ENCODE measurements around the gene ARL8B.

DNA sequence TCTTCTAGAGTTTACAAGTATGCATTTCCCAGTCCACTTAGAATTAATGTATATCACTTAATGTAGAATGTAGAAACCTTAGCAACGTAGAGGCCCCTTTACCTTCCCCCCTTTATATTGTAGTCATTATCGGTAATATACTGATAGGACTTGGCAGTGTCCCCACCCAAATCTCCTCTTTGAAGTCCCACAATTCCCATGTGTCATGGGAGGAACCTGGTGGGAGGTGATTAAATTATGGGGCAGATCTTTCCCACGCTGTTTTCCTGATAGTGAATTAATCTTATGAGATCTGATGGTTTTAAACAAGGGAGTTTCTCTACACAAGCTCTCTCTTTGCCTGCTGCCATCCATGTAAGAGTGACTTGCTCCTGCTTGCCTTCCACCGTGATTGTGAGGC, 31.0 kb downstream of the ARL8B start:
- TF ChIP-seq, protein P1, sequence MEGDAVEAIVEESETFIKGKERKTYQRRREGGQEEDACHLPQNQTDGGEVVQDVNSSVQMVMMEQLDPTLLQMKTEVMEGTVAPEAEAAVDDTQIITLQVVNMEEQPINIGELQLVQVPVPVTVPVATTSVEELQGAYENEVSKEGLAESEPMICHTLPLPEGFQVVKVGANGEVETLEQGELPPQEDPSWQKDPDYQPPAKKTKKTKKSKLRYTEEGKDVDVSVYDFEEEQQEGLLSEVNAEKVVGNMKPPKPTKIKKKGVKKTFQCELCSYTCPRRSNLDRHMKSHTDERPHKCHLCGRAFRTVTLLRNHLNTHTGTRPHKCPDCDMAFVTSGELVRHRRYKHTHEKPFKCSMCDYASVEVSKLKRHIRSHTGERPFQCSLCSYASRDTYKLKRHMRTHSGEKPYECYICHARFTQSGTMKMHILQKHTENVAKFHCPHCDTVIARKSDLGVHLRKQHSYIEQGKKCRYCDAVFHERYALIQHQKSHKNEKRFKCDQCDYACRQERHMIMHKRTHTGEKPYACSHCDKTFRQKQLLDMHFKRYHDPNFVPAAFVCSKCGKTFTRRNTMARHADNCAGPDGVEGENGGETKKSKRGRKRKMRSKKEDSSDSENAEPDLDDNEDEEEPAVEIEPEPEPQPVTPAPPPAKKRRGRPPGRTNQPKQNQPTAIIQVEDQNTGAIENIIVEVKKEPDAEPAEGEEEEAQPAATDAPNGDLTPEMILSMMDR (IDR thresholded peaks at IDR 0.05) = no peak
- TF ChIP-seq EZH2 (IDR thresholded peaks at IDR 0.05; ENCODE audit: borderline replicate concordance, insufficient read depth, low read depth, low read length, poor library complexity, severe bottlenecking) = no peak
